ENCODE data around the gene CACNB2.

DNA sequence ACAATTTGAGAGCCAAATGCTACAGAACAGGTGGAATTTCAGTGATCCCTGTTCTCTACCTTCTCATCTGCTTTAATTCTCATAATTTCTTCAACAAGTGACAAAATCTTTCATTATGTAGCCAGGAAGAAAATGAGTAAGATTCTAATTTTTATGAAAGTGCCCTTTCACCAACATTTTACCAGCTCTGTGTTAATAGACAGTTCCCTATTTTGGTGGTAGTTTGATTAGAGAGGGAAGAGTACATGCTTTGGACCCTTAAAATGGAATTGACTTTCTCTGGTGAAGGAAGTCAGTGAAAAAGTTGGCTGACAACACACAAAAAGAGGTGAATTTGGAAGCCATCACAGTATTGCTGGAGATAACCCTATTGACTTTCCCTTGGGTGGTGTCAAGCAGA, 61.7 kb downstream of the CACNB2 start:
- TF ChIP-seq, protein P1, sequence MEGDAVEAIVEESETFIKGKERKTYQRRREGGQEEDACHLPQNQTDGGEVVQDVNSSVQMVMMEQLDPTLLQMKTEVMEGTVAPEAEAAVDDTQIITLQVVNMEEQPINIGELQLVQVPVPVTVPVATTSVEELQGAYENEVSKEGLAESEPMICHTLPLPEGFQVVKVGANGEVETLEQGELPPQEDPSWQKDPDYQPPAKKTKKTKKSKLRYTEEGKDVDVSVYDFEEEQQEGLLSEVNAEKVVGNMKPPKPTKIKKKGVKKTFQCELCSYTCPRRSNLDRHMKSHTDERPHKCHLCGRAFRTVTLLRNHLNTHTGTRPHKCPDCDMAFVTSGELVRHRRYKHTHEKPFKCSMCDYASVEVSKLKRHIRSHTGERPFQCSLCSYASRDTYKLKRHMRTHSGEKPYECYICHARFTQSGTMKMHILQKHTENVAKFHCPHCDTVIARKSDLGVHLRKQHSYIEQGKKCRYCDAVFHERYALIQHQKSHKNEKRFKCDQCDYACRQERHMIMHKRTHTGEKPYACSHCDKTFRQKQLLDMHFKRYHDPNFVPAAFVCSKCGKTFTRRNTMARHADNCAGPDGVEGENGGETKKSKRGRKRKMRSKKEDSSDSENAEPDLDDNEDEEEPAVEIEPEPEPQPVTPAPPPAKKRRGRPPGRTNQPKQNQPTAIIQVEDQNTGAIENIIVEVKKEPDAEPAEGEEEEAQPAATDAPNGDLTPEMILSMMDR (IDR thresholded peaks at IDR 0.05; ENCODE audit: low read depth, low read length, poor library complexity, severe bottlenecking), result no peak
- TF ChIP-seq EZH2phosphoT487 (IDR thresholded peaks at IDR 0.05; ENCODE audit: borderline replicate concordance, low read length), result no peak

All from DOHH2 (cell line).